IMR-90 (cell line): ENCODE data around the gene NCR1. TPM values are rescaled to one million over a fixed set of nuclear protein-coding genes. Genes with fewer than 3 reads are reported as not detected.

Experiments used
- ATAC-seq: fragments of 200-7000 bp; cut with Tn5 transposase; 2 replicates; pipeline ENCODE4 v1.9.1; 2020; ENCODE audit warnings: low read depth, mild to moderate bottlenecking, moderate library complexity
- BruUV-seq: library from RNA; stranded (reverse); fragments of 400-500 nt; replicated peaks from 2 replicates; lab custom pipeline; 2021; lab: Mats Ljungman, UMichigan
- CTCF ChIA-PET: fragments of 300-600 bp; formaldehyde crosslinking; extraction: SDS; loops from one replicate; lab custom pipeline; 2021; ENCODE audit warnings: antibody characterized with exemption; lab: Yijun Ruan, JAX
- POLR2A ChIA-PET: fragments of 300-600 bp; sonication (Branson Sonifier 250); formaldehyde crosslinking; loops from one replicate; lab custom pipeline; 2022; ENCODE audit warnings: antibody characterized with exemption; ENCODE audit not compliant: unreplicated experiment; lab: Charles Lee
- DNase-seq: peaks from one replicate; pipeline ENCODE4 v3.0.0; 2013
- H2AFZ ChIP-seq: replicated peaks from 2 replicates; pipeline ENCODE3; 2013; ENCODE audit warnings: low read length, mild to moderate bottlenecking; ENCODE audit not compliant: poor library complexity
- H2AK5ac ChIP-seq: 2 replicates; pipeline ENCODE4 v1.6.1; 2013; ENCODE audit warnings: low read depth, low read length, inconsistent platforms
- H2AK9ac ChIP-seq: replicated peaks from 2 replicates; pipeline ENCODE3; 2013; ENCODE audit warnings: mild to moderate bottlenecking, low read depth, low read length, moderate library complexity; ENCODE audit not compliant: poor library complexity
- H2BK120ac ChIP-seq: 2 replicates; pipeline ENCODE4 v1.6.1; 2013; ENCODE audit warnings: low read depth, low read length, inconsistent platforms
- H2BK15ac ChIP-seq: 3 replicates; pipeline ENCODE4 v1.6.1; 2013; ENCODE audit warnings: low read depth, low read length, inconsistent platforms
- H2BK20ac ChIP-seq: 2 replicates; pipeline ENCODE4 v1.6.1; 2013; ENCODE audit warnings: low read depth, mild to moderate bottlenecking, inconsistent platforms, low read length, moderate library complexity
- H2BK5ac ChIP-seq: 2 replicates; pipeline ENCODE4 v1.6.1; 2013; ENCODE audit warnings: mild to moderate bottlenecking, low read depth, low read length, inconsistent platforms; ENCODE audit not compliant: poor library complexity, severe bottlenecking
- H3K14ac ChIP-seq: replicated peaks from 2 replicates; pipeline ENCODE4 v1.6.1; 2013; ENCODE audit warnings: low read depth, low read length, inconsistent platforms
- H3K18ac ChIP-seq: 2 replicates; pipeline ENCODE4 v1.6.1; 2013; ENCODE audit warnings: low read depth, low read length, control low read depth
- H3K23ac ChIP-seq: 2 replicates; pipeline ENCODE4 v1.6.1; 2013; ENCODE audit warnings: low read depth, low read length, inconsistent platforms
- H3K27ac ChIP-seq: 2 replicates; pipeline ENCODE4 v1.5.1; 2013; ENCODE audit warnings: mild to moderate bottlenecking, control low read depth, low read length; ENCODE audit not compliant: insufficient read depth
- H3K27me3 ChIP-seq: 2 replicates; pipeline ENCODE4 v1.6.1; 2013; ENCODE audit warnings: low read length; ENCODE audit not compliant: control insufficient read depth, insufficient read depth
- H3K36me3 ChIP-seq: 2 replicates; pipeline ENCODE4 v1.6.1; 2013; ENCODE audit warnings: low read length, mixed read lengths; ENCODE audit not compliant: control insufficient read depth, insufficient read depth
- H3K4ac ChIP-seq: 2 replicates; pipeline ENCODE4 v1.6.1; 2013; ENCODE audit warnings: low read depth, low read length, inconsistent platforms
- H3K4me1 ChIP-seq: 2 replicates; pipeline ENCODE4 v1.6.1; 2013; ENCODE audit warnings: low read length, mixed read lengths; ENCODE audit not compliant: control insufficient read depth, insufficient read depth
- H3K4me2 ChIP-seq: 2 replicates; pipeline ENCODE4 v1.6.1; 2013; ENCODE audit warnings: low read depth, mild to moderate bottlenecking, control low read depth, low read length, moderate library complexity
- H3K4me3 ChIP-seq: 2 replicates; pipeline ENCODE4 v1.5.1; 2013; ENCODE audit warnings: low read depth, mild to moderate bottlenecking, control low read depth, low read length, moderate library complexity; ENCODE audit not compliant: insufficient read depth
- H3K56ac ChIP-seq: 2 replicates; pipeline ENCODE4 v1.6.1; 2013; ENCODE audit warnings: low read length, inconsistent platforms; ENCODE audit not compliant: insufficient read depth; ENCODE audit errors: extremely low read depth
- H3K79me1 ChIP-seq, 2 experiments: 2 replicates each; pipeline ENCODE4 v1.6.1; 2013; ENCODE audit warnings: low read length in 2 of 2, inconsistent platforms in 1 of 2, low read depth in 1 of 2
- H3K9ac ChIP-seq: 2 replicates; pipeline ENCODE4 v1.6.1; 2013; ENCODE audit warnings: low read depth, low read length, control low read depth
- H3K9me1 ChIP-seq: 2 replicates; pipeline ENCODE4 v1.6.1; 2013; ENCODE audit warnings: low read length, inconsistent platforms; ENCODE audit not compliant: insufficient read depth
- H3K9me3 ChIP-seq: 2 replicates; pipeline ENCODE4 v1.6.1; 2013; ENCODE audit warnings: low read length; ENCODE audit not compliant: control insufficient read depth, insufficient read depth
- H4K20me1 ChIP-seq: 2 replicates; pipeline ENCODE4 v1.6.1; 2013; ENCODE audit warnings: low read length, inconsistent platforms; ENCODE audit not compliant: insufficient read depth
- H4K5ac ChIP-seq: 2 replicates; pipeline ENCODE4 v1.6.1; 2013; ENCODE audit warnings: mild to moderate bottlenecking, low read depth, low read length, control low read depth
- H4K8ac ChIP-seq, 2 experiments: 2 replicates each; pipeline ENCODE4 v1.6.1; 2013; ENCODE audit warnings: low read depth in 2 of 2, low read length in 2 of 2, control low read depth in 1 of 2, inconsistent platforms in 1 of 2
- H4K91ac ChIP-seq: 2 replicates; pipeline ENCODE4 v1.6.1; 2013; ENCODE audit warnings: low read depth, low read length, inconsistent platforms; ENCODE audit not compliant: insufficient read depth
- CEBPB ChIP-seq: IDR thresholded peaks from 2 replicates; pipeline ENCODE4 v1.6.1; 2012; ENCODE audit warnings: low read depth, low read length, improper control_type of control experiment
- USF2 ChIP-seq: fragments of 150-350 bp; IDR thresholded peaks from 2 replicates; pipeline ENCODE4 v1.6.1; 2017; ENCODE audit warnings: mild to moderate bottlenecking, antibody characterized with exemption, low read length, low read depth
- whole genome bisulfite sequencing, 2 experiments: methylation state at CpG; one replicate each; pipeline versions ENCODE4 v1.1.5 to v1.1.7; 2013; ENCODE audit warnings: missing lambda C conversion rate in 2 of 2; ENCODE audit not compliant: insufficient read length in 1 of 2; ENCODE audit errors: extremely low coverage in 2 of 2; 5-methylcytosine and 5-hydroxymethylcytosine counted together
- dilution Hi-C: fragments of 300-500 bp; cut with HindIII; formaldehyde crosslinking; loops from one replicate; pipeline ENCODE4 v1.14.3; 2018; ENCODE audit warnings: low sequenced_read_pairs; ENCODE audit not compliant: unreplicated experiment
- in situ Hi-C: fragments of 300-500 bp; cut with MboI; formaldehyde crosslinking; loops from 3 replicates; pipeline ENCODE4 v1.14.3; 2019; ENCODE audit warnings: low sequenced_read_pairs, inconsistent platforms, mixed read lengths
- intact Hi-C: fragments of 100-400 bp; cut with micrococcal nuclease; formaldehyde crosslinking; loops from 2 replicates; pipeline ENCODE4 v1.10.0; 2022
- polyA plus RNA-seq, 3 experiments: library from polyadenylated mRNA; depleted of rRNA; stranded (reverse); fragments of >200 nt; gene quantifications; 2 replicates each; pipeline ENCODE4 v1.2.3, GENCODE V29; 2012; ENCODE audit warnings: low replicate concordance in 1 of 3
- total RNA-seq: library from RNA; depleted of rRNA; stranded (reverse); fragments of >200 nt; gene quantifications from 2 replicates; pipeline ENCODE4 v1.2.3, GENCODE V29; 2012

Gene NCR1
- total and polyA plus RNA-seq, 2 of the 4 experiments (the other 2 are of a cell fraction): not detected

GRCh38 chr19:54873990-54874389 lies 32.0 kb upstream of the NCR1 start, which contains the start of gene FCAR:
FCAR (plus strand) TSS chr19:54874235; CDS start chr19:54874290, 55 bp downstream.
- Histone ChIP-seq H4K91ac (no peak within 1 kb of the TSS), H3K27ac (no peak within 1 kb of the TSS), H3K4ac (no peak within 1 kb of the TSS), H2AFZ (no peak within 1 kb of the TSS), H3K9me1 (no peaks in the 10 kb centered on the region), H3K9ac (no peak within 1 kb of the TSS), H3K18ac (no peak within 1 kb of the TSS), H4K8ac (no peak within 1 kb of the TSS), H3K23ac (no peak within 1 kb of the TSS), H3K4me1 (no peaks in the 10 kb centered on the region), H3K9me3 (peaks cover 11% of the 10 kb centered on the region; the same call in 1 of the 2 replicates), H4K5ac (no peak within 1 kb of the TSS), H2BK120ac (no peak within 1 kb of the TSS), H3K4me2 (no peak within 1 kb of the TSS), H2AK5ac (no peak within 1 kb of the TSS), H3K79me1 (no peaks in the 10 kb centered on the region), H3K4me3 (no peak within 1 kb of the TSS), H3K27me3 (no peaks in the 10 kb centered on the region), H2BK5ac (no peak within 1 kb of the TSS), H2BK15ac (no peak within 1 kb of the TSS), H3K36me3 (no peaks in the 10 kb centered on the region), H2AK9ac (no peak within 1 kb of the TSS), H4K20me1 (no peaks in the 10 kb centered on the region), H3K14ac (no peak within 1 kb of the TSS), H2BK20ac (no peak within 1 kb of the TSS), H3K56ac (no peak within 1 kb of the TSS)
- no CpG with 5 or more reads among the region's 8 CpGs for WGBS, 2 experiments
- dilution Hi-C loops: no loop called here
- in situ Hi-C loops: no loop called here
- CTCF ChIA-PET: no interaction called here
- POLR2A ChIA-PET: no interaction called here
- DNase-seq: no peak
- TF ChIP-seq CEBPB: no peak
- no peak for TF ChIP-seq USF2
- intact Hi-C loops: no loop called here
- BruUV-seq: no TSS peak
- ATAC-seq: no peak
